Spinal cord (tissue), 10 donors: ENCODE measurements around the gene SLC2A10. TPM values are rescaled to one million over a fixed set of nuclear protein-coding genes. Genes with fewer than 3 reads are reported as not detected.

ENCODE experiments used
- DNase-seq, 6 donors: peaks; one replicate each; pipeline versions ENCODE4 v3.0.0 to v3.0.0-alpha.2; 2013 to 2015; ENCODE audit warnings: low spot score in 6 of 6, low read depth in 4 of 6
- H3K27ac ChIP-seq: one replicate; pipeline ENCODE4 v1.5.1; 2013; ENCODE audit warnings: low read depth, low read length, control low read depth
- H3K27me3 ChIP-seq: one replicate; pipeline ENCODE4 v1.6.1; 2013; ENCODE audit warnings: low read length; ENCODE audit not compliant: control insufficient read depth, insufficient read depth
- H3K36me3 ChIP-seq: one replicate; pipeline ENCODE4 v1.6.1; 2013; ENCODE audit warnings: low read length; ENCODE audit not compliant: control insufficient read depth, insufficient read depth
- H3K4me1 ChIP-seq: one replicate; pipeline ENCODE4 v1.6.1; 2013; ENCODE audit warnings: low read length; ENCODE audit not compliant: control insufficient read depth, insufficient read depth
- H3K4me3 ChIP-seq: one replicate; pipeline ENCODE4 v1.5.1; 2013; ENCODE audit warnings: low read depth, low read length, control low read depth
- H3K9me3 ChIP-seq: one replicate; pipeline ENCODE4 v1.6.1; 2013; ENCODE audit warnings: low read length; ENCODE audit not compliant: control insufficient read depth, insufficient read depth
- WGBS: methylation state at CpG from one replicate; pipeline ENCODE4 v1.1.5; 2013; ENCODE audit warnings: missing lambda C conversion rate; ENCODE audit not compliant: insufficient coverage; 5-methylcytosine and 5-hydroxymethylcytosine counted together
- polyA plus RNA-seq, 2 donors: library from polyadenylated mRNA; unstranded; fragments of 120-200 nt; gene quantifications; one replicate each; pipeline ENCODE4 v1.2.1, GENCODE V29; 2013; ENCODE audit not compliant: insufficient read length in 2 of 2
- total RNA-seq, 2 donors: library from RNA; depleted of rRNA in 1 of 2; stranded (reverse); fragments of 120-200 nt in 1 of 2; fragments of >200 nt in 1 of 2; gene quantifications; one replicate each; pipeline versions ENCODE4 v1.2.3 to v1.2.4, GENCODE V29; 2013 to 2014
- donor health status: healthy.

SLC2A10 gene
- total and polyA plus RNA-seq, 4 donors, result 14.6 to 31.1 (median 17.3) TPM

GRCh38 chr20:46701556-46701955 lies 7.9 kb upstream of the SLC2A10 start:
- 92% methylated on average over 2 of the region's 4 CpGs for WGBS
- DNase-seq, result no peak
- H3K36me3 ChIP-seq, result no peaks in the 10 kb centered on the region
- no peak overlapping the region for H3K4me3 ChIP-seq
- no peak overlapping the region for H3K27ac ChIP-seq
- peaks cover 6% of the 10 kb centered on the region for H3K4me1 ChIP-seq
- no peaks in the 10 kb centered on the region for H3K9me3 ChIP-seq
- H3K27me3 ChIP-seq, result no peaks in the 10 kb centered on the region

- no peak overlapping the region for H3K27ac ChIP-seq
- no peaks in the 10 kb centered on the region for H3K9me3 ChIP-seq
- no peak overlapping the region for H3K4me3 ChIP-seq
- H3K4me1 ChIP-seq, result peaks cover 2% of the 10 kb centered on the region
- no peaks in the 10 kb centered on the region for H3K36me3 ChIP-seq
- no peaks in the 10 kb centered on the region for H3K27me3 ChIP-seq
- DNase-seq, result no peak
- whole genome bisulfite sequencing, result 90% methylated on average over 3 of the region's 5 CpGs
Measured at GRCh38 chr20:46701986-46702385, 7.5 kb upstream of the SLC2A10 start.

- H3K36me3 ChIP-seq, result no peaks in the 10 kb centered on the region
- H3K4me1 ChIP-seq, result no peaks in the 10 kb centered on the region
- no peaks in the 10 kb centered on the region for H3K27me3 ChIP-seq
- no peak overlapping the region for H3K27ac ChIP-seq
- whole genome bisulfite sequencing, result 88% methylated on average over 3 of the region's 8 CpGs
- no peak for DNase-seq
- H3K9me3 ChIP-seq, result no peaks in the 10 kb centered on the region
- no peak overlapping the region for H3K4me3 ChIP-seq
Measured at GRCh38 chr20:46702447-46703203, 6.8 kb upstream of the SLC2A10 start.

- no peak overlapping the region for H3K27ac ChIP-seq
- H3K9me3 ChIP-seq, result no peaks in the 10 kb centered on the region
- H3K4me1 ChIP-seq, result no peaks in the 10 kb centered on the region
- no peak overlapping the region for H3K4me3 ChIP-seq
- no peaks in the 10 kb centered on the region for H3K36me3 ChIP-seq
- no peaks in the 10 kb centered on the region for H3K27me3 ChIP-seq
- WGBS, result 67% methylated on average over 2 of the region's 3 CpGs
- DNase-seq, result no peak
Measured at GRCh38 chr20:46703435-46703834, 6.0 kb upstream of the SLC2A10 start.

GRCh38 chr20:46704714-46705377 lies 4.6 kb upstream of the SLC2A10 start:
- WGBS, result 74% methylated on average over 6 of the region's 7 CpGs
- Histone ChIP-seq H3K9me3 (no peaks in the 10 kb centered on the region), H3K36me3 (no peaks in the 10 kb centered on the region), H3K27me3 (no peaks in the 10 kb centered on the region), H3K4me1 (peaks cover 5% of the 10 kb centered on the region), H3K4me3 (no peak overlapping the region), H3K27ac (no peak overlapping the region)
- no peak for DNase-seq

GRCh38 chr20:46705378-46705729 lies 4.1 kb upstream of the SLC2A10 start:
- Histone ChIP-seq H3K27me3 (no peaks in the 10 kb centered on the region), H3K36me3 (no peaks in the 10 kb centered on the region), H3K27ac (no peak overlapping the region), H3K4me1 (peaks cover 10% of the 10 kb centered on the region), H3K9me3 (no peaks in the 10 kb centered on the region), H3K4me3 (no peak overlapping the region)
- 86% methylated on average over 2 of the region's 4 CpGs for WGBS
- no peak for DNase-seq

- Histone ChIP-seq H3K36me3 (no peaks in the 10 kb centered on the region), H3K27ac (no peak overlapping the region), H3K27me3 (no peaks in the 10 kb centered on the region), H3K9me3 (no peaks in the 10 kb centered on the region), H3K4me1 (peaks cover 19% of the 10 kb centered on the region), H3K4me3 (no peak overlapping the region)
- DNase-seq, result no peak
- WGBS, result 100% methylated on average over 2 of the region's 2 CpGs
Measured at GRCh38 chr20:46706242-46706641, 3.2 kb upstream of the SLC2A10 start.

GRCh38 chr20:46708172-46708860 lies 1.1 kb upstream of the SLC2A10 start:
- DNase-seq, result no peak
- Histone ChIP-seq H3K9me3 (no peaks in the 10 kb centered on the region), H3K27me3 (no peaks in the 10 kb centered on the region), H3K4me1 (peaks cover 19% of the 10 kb centered on the region), H3K36me3 (no peaks in the 10 kb centered on the region), H3K4me3 (no peak overlapping the region), H3K27ac (peak overlapping the region; percentile 79)
- WGBS, result 62% methylated on average over 8 of the region's 8 CpGs

- peak overlapping the region; percentile 79 for H3K27ac ChIP-seq
- WGBS, result 47% methylated on average over 13 of the region's 13 CpGs
- DNase-seq, result peak in 1 of 6 donors; percentile 23
- H3K9me3 ChIP-seq, result no peaks in the 10 kb centered on the region
- no peaks in the 10 kb centered on the region for H3K36me3 ChIP-seq
- H3K4me1 ChIP-seq, result peaks cover 19% of the 10 kb centered on the region
- H3K4me3 ChIP-seq, result peak overlapping the region; percentile 25
- no peaks in the 10 kb centered on the region for H3K27me3 ChIP-seq
Measured at GRCh38 chr20:46709055-46709458, 392 bp upstream of the SLC2A10 start.
